Stimulated activated CD8-positive, alpha-beta memory T cell treated with anti-CD3 and anti-CD28 coated beads, Interleukin-7, amount 100 ng/mL, for 4 hours (primary cell): Measurements from ENCODE around the gene CECR2.
"Not testable (repeated sequence)": the region's sequence is repeated elsewhere in the genome, so short reads cannot be mapped to it uniquely, and the experiment has no call there.

Experiments used
- DNase-seq, 2 donors: peaks; one replicate each; pipeline ENCODE4 v3.0.0-alpha.2; 2020; ENCODE audit warnings: low read depth in 2 of 2

Gene CECR2

GRCh38 chr22:17512960-17513359 lies 143.7 kb downstream of the CECR2 start:
- DNase-seq = no peak

- DNase-seq = no peak
These were observed 144.4 kb downstream of the CECR2 start for GRCh38 chr22:17513612-17514011.

GRCh38 chr22:17514084-17514483 lies 144.8 kb downstream of the CECR2 start:
- no peak for DNase-seq

GRCh38 chr22:17518406-17518805 lies 149.1 kb downstream of the CECR2 start:
- DNase-seq = no peak

GRCh38 chr22:17521971-17522370 lies 152.7 kb downstream of the CECR2 start:
- DNase-seq = not testable (repeated sequence)

GRCh38 chr22:17523925-17524324 lies 154.7 kb downstream of the CECR2 start:
- DNase-seq = no peak

- DNase-seq = no peak
These were observed 167.0 kb downstream of the CECR2 start for GRCh38 chr22:17536269-17536668.

GRCh38 chr22:17537155-17537554 lies 167.9 kb downstream of the CECR2 start:
- DNase-seq = no peak

- DNase-seq = no peak
These were observed 171.2 kb downstream of the CECR2 start for GRCh38 chr22:17540481-17540880.

GRCh38 chr22:17541476-17541875 lies 172.2 kb downstream of the CECR2 start:
- DNase-seq = no peak

- no peak for DNase-seq
These were observed 173.2 kb downstream of the CECR2 start for GRCh38 chr22:17542452-17542851.

- DNase-seq = no peak
These were observed 178.9 kb downstream of the CECR2 start for GRCh38 chr22:17548010-17548755.

GRCh38 chr22:17548756-17549035 lies 179.4 kb downstream of the CECR2 start:
- no peak for DNase-seq

- DNase-seq = no peak
These were observed 179.9 kb downstream of the CECR2 start for GRCh38 chr22:17549183-17549582.

GRCh38 chr22:17549655-17550054 lies 180.4 kb downstream of the CECR2 start:
- DNase-seq = no peak

GRCh38 chr22:17552737-17553136 lies 183.5 kb downstream of the CECR2 start:
- no peak for DNase-seq

GRCh38 chr22:17554814-17555213 lies 185.6 kb downstream of the CECR2 start:
- no peak for DNase-seq

- DNase-seq = no peak
These were observed 189.9 kb downstream of the CECR2 start for GRCh38 chr22:17559188-17559587.

- DNase-seq = no peak
These were observed 193.9 kb downstream of the CECR2 start, which contains the start of gene SLC25A18 for GRCh38 chr22:17562906-17563870. Gene SLC25A18 (plus strand): TSS chr22:17563498. CDS start chr22:17579945, 16,447 bp downstream.

GRCh38 chr22:17563936-17564391 lies 194.7 kb downstream of the CECR2 start:
- DNase-seq = no peak

GRCh38 chr22:17566016-17566687 lies 196.9 kb downstream of the CECR2 start:
- not testable (repeated sequence) for DNase-seq

GRCh38 chr22:17566776-17567175 lies 197.5 kb downstream of the CECR2 start:
- DNase-seq = no peak
